IMR-90 (cell line): ENCODE results near the gene HGFAC. TPM values are rescaled to one million over a fixed set of nuclear protein-coding genes. Genes with fewer than 3 reads are reported as not detected.

Experiments used
- ATAC-seq: fragments of 200-7000 bp; cut with Tn5 transposase; 2 replicates; pipeline ENCODE4 v1.9.1; 2020; ENCODE audit warnings: low read depth, mild to moderate bottlenecking, moderate library complexity
- BruUV-seq: library from RNA; stranded (reverse); fragments of 400-500 nt; replicated peaks from 2 replicates; lab custom pipeline; 2021; lab: Mats Ljungman, UMichigan
- CTCF ChIA-PET: fragments of 300-600 bp; formaldehyde crosslinking; extraction: SDS; loops from one replicate; lab custom pipeline; 2021; ENCODE audit warnings: antibody characterized with exemption; lab: Yijun Ruan, JAX
- POLR2A ChIA-PET: fragments of 300-600 bp; sonication (Branson Sonifier 250); formaldehyde crosslinking; loops from one replicate; lab custom pipeline; 2022; ENCODE audit warnings: antibody characterized with exemption; ENCODE audit not compliant: unreplicated experiment; lab: Charles Lee
- DNase-seq: peaks from one replicate; pipeline ENCODE4 v3.0.0; 2013
- H2AFZ ChIP-seq: replicated peaks from 2 replicates; pipeline ENCODE3; 2013; ENCODE audit warnings: low read length, mild to moderate bottlenecking; ENCODE audit not compliant: poor library complexity
- H2AK5ac ChIP-seq: 2 replicates; pipeline ENCODE4 v1.6.1; 2013; ENCODE audit warnings: low read depth, low read length, inconsistent platforms
- H2AK9ac ChIP-seq: replicated peaks from 2 replicates; pipeline ENCODE3; 2013; ENCODE audit warnings: mild to moderate bottlenecking, low read depth, low read length, moderate library complexity; ENCODE audit not compliant: poor library complexity
- H2BK120ac ChIP-seq: 2 replicates; pipeline ENCODE4 v1.6.1; 2013; ENCODE audit warnings: low read depth, low read length, inconsistent platforms
- H2BK15ac ChIP-seq: 3 replicates; pipeline ENCODE4 v1.6.1; 2013; ENCODE audit warnings: low read depth, low read length, inconsistent platforms
- H2BK20ac ChIP-seq: 2 replicates; pipeline ENCODE4 v1.6.1; 2013; ENCODE audit warnings: low read depth, mild to moderate bottlenecking, inconsistent platforms, low read length, moderate library complexity
- H2BK5ac ChIP-seq: 2 replicates; pipeline ENCODE4 v1.6.1; 2013; ENCODE audit warnings: mild to moderate bottlenecking, low read depth, low read length, inconsistent platforms; ENCODE audit not compliant: poor library complexity, severe bottlenecking
- H3K14ac ChIP-seq: replicated peaks from 2 replicates; pipeline ENCODE4 v1.6.1; 2013; ENCODE audit warnings: low read depth, low read length, inconsistent platforms
- H3K18ac ChIP-seq: 2 replicates; pipeline ENCODE4 v1.6.1; 2013; ENCODE audit warnings: low read depth, low read length, control low read depth
- H3K23ac ChIP-seq: 2 replicates; pipeline ENCODE4 v1.6.1; 2013; ENCODE audit warnings: low read depth, low read length, inconsistent platforms
- H3K27ac ChIP-seq: 2 replicates; pipeline ENCODE4 v1.5.1; 2013; ENCODE audit warnings: mild to moderate bottlenecking, control low read depth, low read length; ENCODE audit not compliant: insufficient read depth
- H3K27me3 ChIP-seq: 2 replicates; pipeline ENCODE4 v1.6.1; 2013; ENCODE audit warnings: low read length; ENCODE audit not compliant: control insufficient read depth, insufficient read depth
- H3K36me3 ChIP-seq: 2 replicates; pipeline ENCODE4 v1.6.1; 2013; ENCODE audit warnings: low read length, mixed read lengths; ENCODE audit not compliant: control insufficient read depth, insufficient read depth
- H3K4ac ChIP-seq: 2 replicates; pipeline ENCODE4 v1.6.1; 2013; ENCODE audit warnings: low read depth, low read length, inconsistent platforms
- H3K4me1 ChIP-seq: 2 replicates; pipeline ENCODE4 v1.6.1; 2013; ENCODE audit warnings: low read length, mixed read lengths; ENCODE audit not compliant: control insufficient read depth, insufficient read depth
- H3K4me2 ChIP-seq: 2 replicates; pipeline ENCODE4 v1.6.1; 2013; ENCODE audit warnings: low read depth, mild to moderate bottlenecking, control low read depth, low read length, moderate library complexity
- H3K4me3 ChIP-seq: 2 replicates; pipeline ENCODE4 v1.5.1; 2013; ENCODE audit warnings: low read depth, mild to moderate bottlenecking, control low read depth, low read length, moderate library complexity; ENCODE audit not compliant: insufficient read depth
- H3K56ac ChIP-seq: 2 replicates; pipeline ENCODE4 v1.6.1; 2013; ENCODE audit warnings: low read length, inconsistent platforms; ENCODE audit not compliant: insufficient read depth; ENCODE audit errors: extremely low read depth
- H3K79me1 ChIP-seq, 2 experiments: 2 replicates each; pipeline ENCODE4 v1.6.1; 2013; ENCODE audit warnings: low read length in 2 of 2, inconsistent platforms in 1 of 2, low read depth in 1 of 2
- H3K9ac ChIP-seq: 2 replicates; pipeline ENCODE4 v1.6.1; 2013; ENCODE audit warnings: low read depth, low read length, control low read depth
- H3K9me1 ChIP-seq: 2 replicates; pipeline ENCODE4 v1.6.1; 2013; ENCODE audit warnings: low read length, inconsistent platforms; ENCODE audit not compliant: insufficient read depth
- H3K9me3 ChIP-seq: 2 replicates; pipeline ENCODE4 v1.6.1; 2013; ENCODE audit warnings: low read length; ENCODE audit not compliant: control insufficient read depth, insufficient read depth
- H4K20me1 ChIP-seq: 2 replicates; pipeline ENCODE4 v1.6.1; 2013; ENCODE audit warnings: low read length, inconsistent platforms; ENCODE audit not compliant: insufficient read depth
- H4K5ac ChIP-seq: 2 replicates; pipeline ENCODE4 v1.6.1; 2013; ENCODE audit warnings: mild to moderate bottlenecking, low read depth, low read length, control low read depth
- H4K8ac ChIP-seq, 2 experiments: 2 replicates each; pipeline ENCODE4 v1.6.1; 2013; ENCODE audit warnings: low read depth in 2 of 2, low read length in 2 of 2, control low read depth in 1 of 2, inconsistent platforms in 1 of 2
- H4K91ac ChIP-seq: 2 replicates; pipeline ENCODE4 v1.6.1; 2013; ENCODE audit warnings: low read depth, low read length, inconsistent platforms; ENCODE audit not compliant: insufficient read depth
- BHLHE40 ChIP-seq: fragments of 150-350 bp; IDR thresholded peaks from 2 replicates; pipeline ENCODE4 v1.6.1; 2016; ENCODE audit warnings: mild to moderate bottlenecking, low read depth, low read length
- CEBPB ChIP-seq: IDR thresholded peaks from 2 replicates; pipeline ENCODE4 v1.6.1; 2012; ENCODE audit warnings: low read depth, low read length, improper control_type of control experiment
- FOS ChIP-seq: fragments of 150-350 bp; IDR thresholded peaks from 2 replicates; pipeline ENCODE4 v1.6.1; 2016; ENCODE audit warnings: low read depth, low read length
- MAZ ChIP-seq: IDR thresholded peaks from 2 replicates; pipeline ENCODE4 v1.6.1; 2012; ENCODE audit warnings: low read depth, mild to moderate bottlenecking, low read length, improper control_type of control experiment, moderate library complexity, borderline replicate concordance
- RAD21 ChIP-seq: IDR thresholded peaks from 2 replicates; pipeline ENCODE4 v1.6.1; 2012; ENCODE audit warnings: low read length, improper control_type of control experiment
- RFX5 ChIP-seq: IDR thresholded peaks from 2 replicates; pipeline ENCODE4 v1.8.0; 2012; ENCODE audit warnings: low read depth, mild to moderate bottlenecking, low read length, moderate library complexity
- SMC3 ChIP-seq: fragments of 150-350 bp; IDR thresholded peaks from 2 replicates; pipeline ENCODE4 v1.6.1; 2016; ENCODE audit warnings: low read depth, mild to moderate bottlenecking, antibody characterized with exemption, low read length, moderate library complexity
- WGBS, 2 experiments: methylation state at CpG; one replicate each; pipeline versions ENCODE4 v1.1.5 to v1.1.7; 2013; ENCODE audit warnings: missing lambda C conversion rate in 2 of 2; ENCODE audit not compliant: insufficient read length in 1 of 2; ENCODE audit errors: extremely low coverage in 2 of 2; 5-methylcytosine and 5-hydroxymethylcytosine counted together
- dilution Hi-C: fragments of 300-500 bp; cut with HindIII; formaldehyde crosslinking; loops from one replicate; pipeline ENCODE4 v1.14.3; 2018; ENCODE audit warnings: low sequenced_read_pairs; ENCODE audit not compliant: unreplicated experiment
- in situ Hi-C: fragments of 300-500 bp; cut with MboI; formaldehyde crosslinking; loops from 3 replicates; pipeline ENCODE4 v1.14.3; 2019; ENCODE audit warnings: low sequenced_read_pairs, inconsistent platforms, mixed read lengths
- intact Hi-C: fragments of 100-400 bp; cut with micrococcal nuclease; formaldehyde crosslinking; loops from 2 replicates; pipeline ENCODE4 v1.10.0; 2022
- polyA plus RNA-seq, 3 experiments: library from polyadenylated mRNA; depleted of rRNA; stranded (reverse); fragments of >200 nt; gene quantifications; 2 replicates each; pipeline ENCODE4 v1.2.3, GENCODE V29; 2012; ENCODE audit warnings: low replicate concordance in 1 of 3
- total RNA-seq: library from RNA; depleted of rRNA; stranded (reverse); fragments of >200 nt; gene quantifications from 2 replicates; pipeline ENCODE4 v1.2.3, GENCODE V29; 2012

The HGFAC gene
- total and polyA plus RNA-seq, 2 of the 4 experiments (the other 2 are of a cell fraction) = 0.05 TPM; not detected in 1

GRCh38 chr4:3491681-3492405 is 50.1 kb downstream of the HGFAC start:
- in situ Hi-C loops = no loop called here
- Histone ChIP-seq H2BK15ac (no peak overlapping the region), H3K4me1 (no peaks in the 10 kb centered on the region), H3K9me1 (no peaks in the 10 kb centered on the region), H2BK20ac (no peak overlapping the region), H3K36me3 (no peaks in the 10 kb centered on the region), H3K14ac (no peak overlapping the region; the same call in 1 of the 2 replicates), H4K20me1 (peaks cover 12% of the 10 kb centered on the region; the same call in 1 of the 2 replicates), H3K23ac (no peak overlapping the region), H4K8ac (no peak overlapping the region), H4K5ac (no peak overlapping the region), H3K79me1 (no peaks in the 10 kb centered on the region), H2AFZ (peak overlapping the region; percentile 58), H3K4ac (no peak overlapping the region), H3K18ac (no peak overlapping the region), H2BK5ac (no peak overlapping the region), H3K27ac (no peak overlapping the region), H2AK5ac (no peak overlapping the region), H3K4me2 (no peak overlapping the region), H3K9ac (no peak overlapping the region), H3K4me3 (no peak overlapping the region), H4K91ac (no peak overlapping the region), H2AK9ac (no peak overlapping the region), H3K56ac (no peak overlapping the region), H3K27me3 (peaks cover 18% of the 10 kb centered on the region; the same call in 1 of the 2 replicates), H3K9me3 (no peaks in the 10 kb centered on the region), H2BK120ac (no peak overlapping the region)
- ATAC-seq (peak; percentile 48), DNase-seq (peak; percentile 55)
- TF ChIP-seq CEBPB (no peak), BHLHE40 (0 out of 2 replicates have a peak, but pooled peaks have one; percentile 6), SMC3 (no peak), RFX5 (no peak), MAZ (no peak), FOS (no peak), RAD21 (no peak)
- POLR2A ChIA-PET = no interaction called here
- intact Hi-C loops = no loop called here
- 58% methylated on average over 9 of the region's 17 CpGs; no CpG with 5 or more reads in 1 of the 2 experiments for WGBS, 2 experiments
- CTCF ChIA-PET = no interaction called here
- dilution Hi-C loops = no loop called here
- no TSS peak for BruUV-seq
